Activated CD4-positive, alpha-beta T cell treated with anti-CD3 and anti-CD28 coated beads for 24 hours (primary cell): ENCODE data around the gene HOXA4.

Source experiments
- DNase-seq, 2 donors: peaks; one replicate each; pipeline ENCODE4 v3.0.0-alpha.2; 2020; ENCODE audit warnings: low read depth in 2 of 2

HOXA4 gene

DNA sequence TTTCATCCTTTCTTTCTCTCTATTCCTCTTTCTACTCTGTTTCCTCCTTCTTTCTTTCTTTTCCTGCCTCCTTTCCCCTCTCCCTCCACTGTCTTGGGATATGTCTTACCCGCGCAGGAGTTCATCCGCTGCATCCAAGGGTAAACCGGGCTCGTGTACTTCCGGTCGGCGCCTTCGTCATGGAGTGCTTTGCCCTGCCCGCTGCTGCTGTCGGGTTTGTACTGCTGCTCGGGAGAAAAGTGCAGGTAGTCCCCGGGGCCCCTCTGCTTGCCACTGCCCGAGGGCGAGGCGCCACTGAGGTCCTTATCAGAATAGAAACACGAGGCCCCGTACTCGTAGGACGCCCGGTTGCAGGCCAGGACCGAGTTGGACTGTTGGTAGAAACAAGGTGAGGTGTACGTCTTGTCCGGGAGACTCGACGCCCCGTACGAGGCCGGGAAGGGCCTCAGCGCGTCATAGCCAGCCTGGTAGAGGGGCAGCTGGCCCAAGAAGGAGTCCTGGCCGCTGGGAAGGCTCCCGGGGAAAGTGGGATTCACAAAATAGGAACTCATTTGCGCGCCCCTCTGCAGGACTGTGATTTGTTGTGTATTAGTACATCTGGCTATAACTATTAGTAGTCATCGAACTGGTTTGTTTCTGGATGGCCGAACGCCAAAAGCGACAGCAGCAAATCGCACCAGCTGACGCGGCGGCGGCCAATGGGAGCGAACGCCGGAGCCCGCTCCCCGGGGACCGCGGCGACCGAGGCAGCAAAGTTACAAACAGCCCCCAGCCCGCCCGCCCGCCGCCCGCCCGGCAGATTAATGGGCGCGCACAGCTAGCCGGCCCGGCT, 16.9 kb upstream of the HOXA4 start, which contains the start of gene HOXA6:
Gene HOXA6 (minus strand): TSS at position 576 of the 832 bp plus-strand sequence. CDS start 25 bp downstream, at position 551.
- no peak for DNase-seq

GRCh38 chr7:27146491-27147198, 16.1 kb upstream of the HOXA4 start:
- no peak for DNase-seq

- no peak for DNase-seq
Observed at GRCh38 chr7:27145914-27146412, 15.4 kb upstream of the HOXA4 start.

- no peak for DNase-seq
Observed at GRCh38 chr7:27145165-27145913, 14.8 kb upstream of the HOXA4 start.

DNA sequence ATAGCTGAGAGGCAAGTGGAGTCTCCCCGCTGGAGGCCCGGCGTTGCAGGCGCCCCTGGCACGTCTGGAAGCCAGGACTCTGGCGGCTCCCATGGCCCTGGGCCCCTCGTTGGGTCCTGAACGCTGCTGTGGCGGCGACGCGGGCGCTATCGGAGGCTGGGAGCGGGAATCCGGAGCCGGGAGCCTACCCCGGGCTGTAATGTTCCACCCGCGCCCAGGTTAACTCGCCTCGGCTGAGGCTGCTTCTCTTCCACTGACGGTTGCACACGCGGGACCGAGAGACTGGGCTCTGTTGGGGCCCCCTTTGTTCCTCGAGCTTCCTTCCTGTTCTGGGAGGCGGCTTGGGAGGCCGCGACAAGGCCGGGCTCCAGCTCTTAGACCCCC, 14.2 kb upstream of the HOXA4 start:
- no peak for DNase-seq

GRCh38 chr7:27143950-27144780, 13.6 kb upstream of the HOXA4 start:
- DNase-seq = no peak

DNA sequence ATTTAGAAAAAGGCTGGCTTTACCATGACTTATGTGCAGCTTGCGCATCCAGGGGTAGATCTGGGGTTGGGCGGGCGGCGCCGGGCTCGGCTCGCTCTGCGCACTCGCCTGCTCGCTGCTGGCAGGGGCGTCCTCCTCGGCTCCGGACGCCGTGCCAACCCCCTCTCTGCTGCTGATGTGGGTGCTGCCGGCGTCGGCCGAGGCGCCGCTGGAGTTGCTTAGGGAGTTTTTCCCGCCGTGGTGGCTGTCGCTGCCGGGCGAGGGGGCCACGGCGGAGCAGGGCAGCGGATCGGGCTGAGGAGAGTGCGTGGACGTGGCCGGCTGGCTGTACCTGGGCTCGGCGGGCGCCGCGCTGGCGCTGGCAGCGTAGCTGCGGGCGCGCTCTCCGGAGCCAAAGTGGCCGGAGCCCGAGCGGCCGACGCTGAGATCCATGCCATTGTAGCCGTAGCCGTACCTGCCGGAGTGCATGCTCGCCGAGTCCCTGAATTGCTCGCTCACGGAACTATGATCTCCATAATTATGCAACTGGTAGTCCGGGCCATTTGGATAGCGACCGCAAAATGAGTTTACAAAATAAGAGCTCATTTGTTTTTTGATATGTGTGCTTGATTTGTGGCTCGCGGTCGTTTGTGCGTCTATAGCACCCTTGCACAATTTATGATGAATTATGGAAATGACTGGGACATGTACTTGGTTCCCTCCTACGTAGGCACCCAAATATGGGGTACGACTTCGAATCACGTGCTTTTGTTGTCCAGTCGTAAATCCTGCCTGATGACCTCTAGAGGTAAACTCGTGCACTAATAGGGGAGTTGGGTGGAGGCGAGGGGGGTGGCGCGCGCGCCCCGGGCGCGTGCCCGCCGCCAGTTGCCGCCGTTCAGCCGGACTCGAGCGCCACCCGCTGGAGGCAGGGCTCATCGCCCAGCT, 12.7 kb upstream of the HOXA4 start, which contains the start of gene HOXA5:
Gene HOXA5 (minus strand): TSS at position 659 of the 927 bp plus-strand sequence. CDS start 74 bp downstream, at position 585.
- DNase-seq = no peak

GRCh38 chr7:27142580-27143022, 12.0 kb upstream of the HOXA4 start:
- no peak for DNase-seq

DNA sequence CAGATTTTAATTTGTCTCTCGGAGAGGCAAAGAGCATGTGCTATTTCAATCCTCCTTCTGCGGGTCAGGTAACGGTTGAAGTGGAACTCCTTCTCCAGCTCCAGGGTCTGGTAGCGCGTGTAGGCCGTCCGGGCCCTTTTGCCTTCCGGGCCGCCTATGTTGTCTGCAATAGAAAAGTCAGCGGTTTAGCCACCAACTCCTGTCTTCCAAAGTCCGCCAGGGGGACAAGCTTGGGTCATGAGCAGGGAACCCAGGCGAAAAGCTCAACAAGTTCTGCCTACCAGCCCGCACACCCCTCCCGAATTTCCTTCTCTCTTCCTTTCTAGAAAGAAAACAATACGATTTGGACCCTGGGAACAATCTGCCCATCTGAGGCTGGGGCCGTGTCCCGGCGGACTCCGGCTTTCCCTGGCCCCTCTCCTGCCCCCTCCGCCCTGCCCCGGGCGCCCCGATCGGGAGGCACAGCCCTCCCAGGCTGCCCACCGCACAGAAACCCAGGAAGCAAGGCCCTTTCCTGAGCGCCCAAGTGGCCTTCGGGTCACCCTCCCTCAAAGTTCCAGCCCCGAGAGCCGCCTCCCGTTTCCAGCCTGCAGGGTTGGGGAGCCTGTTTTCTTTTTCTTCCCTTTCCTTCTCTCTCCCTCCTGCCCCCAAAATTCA, 11.5 kb upstream of the HOXA4 start:
- no peak for DNase-seq

- DNase-seq = no peak
Observed at GRCh38 chr7:27141137-27141922, 10.8 kb upstream of the HOXA4 start.

DNA sequence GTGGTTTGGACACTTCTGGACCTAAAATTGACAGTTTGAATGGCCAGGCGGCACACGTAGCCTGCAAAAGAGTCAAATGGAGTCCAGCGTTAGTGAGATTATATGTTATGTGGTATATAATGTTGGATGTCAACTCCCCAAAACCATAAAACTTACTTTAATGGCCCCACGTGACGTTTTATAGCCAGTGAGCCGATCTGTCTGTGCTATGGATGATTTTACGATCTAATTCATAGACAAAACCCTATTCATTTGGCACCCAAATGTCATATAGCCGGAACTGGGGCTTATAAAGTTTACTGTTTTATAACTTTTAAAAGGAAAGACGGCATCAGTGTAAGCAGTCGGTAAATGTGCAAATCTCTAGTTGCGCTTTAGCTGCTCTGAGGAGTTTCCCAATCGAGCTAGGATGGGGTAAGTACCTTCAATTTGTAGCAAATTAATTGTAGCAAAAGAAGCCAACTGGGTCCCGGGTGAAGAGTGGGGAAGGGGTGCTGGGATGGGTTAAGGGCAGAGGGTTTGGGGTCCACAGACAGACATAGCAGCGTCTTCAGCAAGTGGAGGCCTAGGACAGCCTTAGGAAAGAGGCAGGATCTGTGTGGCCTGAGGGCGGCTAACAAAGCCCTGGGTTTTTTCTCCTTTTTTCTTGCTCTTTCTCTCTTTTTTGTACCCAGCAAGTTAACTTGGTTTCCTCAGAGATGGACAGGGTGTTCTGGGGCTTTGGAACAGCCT, 9.7 kb upstream of the HOXA4 start:
- DNase-seq = no peak

- DNase-seq = no peak
Observed at GRCh38 chr7:27139334-27140125, 9.0 kb upstream of the HOXA4 start.

GRCh38 chr7:27138985-27139333, 8.4 kb upstream of the HOXA4 start:
- no peak for DNase-seq

DNA sequence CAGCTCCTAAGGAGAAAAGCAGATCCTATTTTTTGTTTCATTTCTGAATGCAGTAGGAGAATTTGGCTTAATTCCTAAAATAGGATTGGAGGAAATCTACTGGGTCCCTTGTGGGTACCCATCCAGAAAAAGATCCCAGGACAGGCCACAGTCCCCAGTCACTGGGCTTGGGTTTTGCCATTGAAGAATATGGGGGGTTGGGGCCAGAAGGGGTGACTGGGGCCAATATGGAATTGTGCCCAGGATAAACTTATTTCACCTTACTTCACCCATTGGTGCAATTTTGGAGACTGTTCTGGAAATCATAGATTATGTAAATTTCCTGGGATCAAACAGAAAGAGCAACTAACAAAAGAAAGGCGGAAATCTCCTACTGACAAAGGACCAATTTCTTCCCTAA, 7.9 kb upstream of the HOXA4 start:
- no peak for DNase-seq

DNA sequence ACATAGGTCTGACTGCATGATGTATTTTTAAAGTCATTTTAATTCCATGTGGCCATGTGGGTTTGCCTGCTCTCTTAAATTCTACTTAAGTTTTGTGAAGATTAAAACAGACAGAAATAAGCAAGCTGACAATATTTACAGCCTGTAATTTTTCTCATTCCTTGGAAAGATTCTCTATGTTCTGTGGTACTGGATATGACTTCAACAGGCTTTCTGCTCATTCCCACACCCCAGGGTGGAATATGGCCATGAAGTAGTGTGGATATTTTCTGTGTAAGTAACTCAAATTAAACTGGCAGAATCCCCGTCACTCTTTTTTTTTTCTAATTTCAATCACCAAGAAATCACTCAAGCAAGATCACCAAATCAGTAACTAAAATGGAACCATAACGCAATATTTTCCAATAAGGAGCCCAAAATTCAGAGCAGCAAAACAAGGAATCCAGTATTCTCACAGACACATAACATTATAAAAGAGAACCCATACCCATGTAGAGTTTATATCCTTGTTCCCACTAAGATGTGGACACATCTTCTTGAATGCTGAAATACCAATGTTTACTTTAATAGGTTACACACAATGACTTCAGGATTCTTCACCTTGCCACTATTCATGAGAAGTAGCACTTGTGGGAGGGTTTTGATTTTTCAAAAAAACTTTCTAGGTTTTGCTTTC, 7.2 kb upstream of the HOXA4 start:
- DNase-seq = no peak

- DNase-seq = no peak
Observed at GRCh38 chr7:27134392-27134791, 3.8 kb upstream of the HOXA4 start.
